Measurements from ENCODE around the gene LATS1.

DNA sequence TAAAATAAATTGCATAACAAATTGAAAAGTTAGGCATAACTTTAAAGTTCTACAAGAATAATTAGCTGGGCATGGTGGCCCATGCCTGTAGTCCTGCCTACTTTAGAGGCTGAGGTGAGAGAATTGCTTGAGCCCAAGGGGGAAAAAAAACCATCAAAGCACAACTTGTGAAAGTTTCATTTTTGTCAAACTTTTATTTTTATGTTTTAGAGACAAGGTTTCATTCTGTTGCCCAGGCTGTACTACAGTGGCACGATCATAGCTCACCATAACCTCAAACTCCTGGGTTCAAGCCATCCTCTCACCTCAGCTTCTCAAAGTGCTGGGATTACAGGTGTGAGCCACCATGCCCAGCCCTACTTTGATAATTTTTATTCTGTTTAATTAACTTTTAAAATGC, 83.6 kb downstream of the LATS1 start:
- TF ChIP-seq CTCF (IDR thresholded peaks at IDR 0.05; ENCODE audit: low read depth, low read length) (no peak), EZH2phosphoT487 (IDR thresholded peaks at IDR 0.05; ENCODE audit: low read depth) (no peak)

All from OCI-LY3 (cell line).